WTC11 (cell line): Measurements from ENCODE around the gene TRPM4. TPM values are rescaled to one million over a fixed set of nuclear protein-coding genes. Genes with fewer than 3 reads are reported as not detected.
"Not testable (repeated sequence)": the region's sequence is repeated elsewhere in the genome, so short reads cannot be mapped to it uniquely, and the experiment has no call there.

Experiments used
- ATAC-seq: fragments of 200-7000 bp; cut with Tn5 transposase; 2 replicates; pipeline ENCODE4 v1.10.0; 2021; ENCODE audit warnings: mild to moderate bottlenecking, moderate library complexity
- CTCF ChIA-PET: fragments of 300-600 bp; sonication (Branson Sonifier 250); formaldehyde crosslinking; loops from one replicate; lab custom pipeline; 2021; ENCODE audit warnings: antibody characterized with exemption; lab: Charles Lee
- POLR2A ChIA-PET: fragments of 350-600 bp; sonication (Branson Sonifier 250); formaldehyde crosslinking; loops from one replicate; lab custom pipeline; 2021; ENCODE audit warnings: antibody characterized with exemption; lab: Charles Lee
- DNase-seq: peaks from one replicate; pipeline ENCODE4 v3.0.0; 2021; ENCODE audit warnings: low spot score
- H3K27ac Mint-ChIP-seq: 2 replicates; pipeline ENCODE4 v1.8.0; 2021; ENCODE audit warnings: mixed read lengths
- H3K27me3 Mint-ChIP-seq: 2 replicates; pipeline ENCODE4 v1.8.0; 2021; ENCODE audit warnings: low read depth, mild to moderate bottlenecking, moderate library complexity, mixed read lengths
- H3K36me3 Mint-ChIP-seq: 2 replicates; pipeline ENCODE4 v1.8.0; 2021; ENCODE audit warnings: mixed read lengths
- H3K4me1 Mint-ChIP-seq: 2 replicates; pipeline ENCODE4 v1.8.0; 2022; ENCODE audit warnings: mixed read lengths
- H3K4me3 Mint-ChIP-seq: 2 replicates; pipeline ENCODE4 v1.8.0; 2021; ENCODE audit warnings: mild to moderate bottlenecking, moderate library complexity, mixed read lengths
- H3K9me3 Mint-ChIP-seq: 2 replicates; pipeline ENCODE4 v1.8.0; 2021; ENCODE audit warnings: mixed read lengths
- ARID4B ChIP-seq: sonication (generic); formaldehyde crosslinking; IDR thresholded peaks from 2 replicates; pipeline ENCODE4 v1.8.0; 2023; ENCODE audit warnings: missing genetic modification reagents, mild to moderate bottlenecking, borderline replicate concordance
- FOXP4 ChIP-seq: sonication (generic); formaldehyde crosslinking; IDR thresholded peaks from 2 replicates; pipeline ENCODE4 v1.8.0; 2022; ENCODE audit warnings: mild to moderate bottlenecking, missing genetic modification reagents
- IRF1 ChIP-seq: sonication (generic); formaldehyde crosslinking; IDR thresholded peaks from 2 replicates; pipeline ENCODE4 v1.8.0; 2023; ENCODE audit warnings: missing genetic modification reagents
- PRDM15 ChIP-seq: sonication (generic); formaldehyde crosslinking; IDR thresholded peaks from 2 replicates; pipeline ENCODE4 v1.8.0; 2022; ENCODE audit warnings: missing genetic modification reagents
- SMAD4 ChIP-seq: sonication (generic); formaldehyde crosslinking; IDR thresholded peaks from 2 replicates; pipeline ENCODE4 v1.8.0; 2022; ENCODE audit warnings: mild to moderate bottlenecking, missing genetic modification reagents
- SP1 ChIP-seq: sonication (generic); formaldehyde crosslinking; conservative IDR thresholded peaks from 2 replicates; pipeline ENCODE4 v1.8.1; 2022; ENCODE audit warnings: missing genetic modification reagents
- ZNF138 ChIP-seq: sonication (generic); formaldehyde crosslinking; conservative IDR thresholded peaks from 2 replicates; pipeline ENCODE4 v1.8.1; 2022; ENCODE audit warnings: mild to moderate bottlenecking, moderate library complexity, missing genetic modification reagents
- total RNA-seq: library from RNA; stranded (reverse); gene quantifications from 3 replicates; pipeline ENCODE4 v1.2.3, GENCODE V29; 2021

TRPM4 gene
- total RNA-seq, 1 experiment from 2014 or later, result 15.5 TPM

- ChIA-PET CTCF (interaction anchor here (1.0 to 2.7 kb wide), 8 partner anchors 14 to 121 kb away, joined by 4 to 18 read pairs (median 9); no protein-coding TSS in a partner anchor), POLR2A (interaction anchor here (1.1 to 1.2 kb wide), 2 partner anchors 25 to 28 kb away, joined by 3 to 4 read pairs; no protein-coding TSS in a partner anchor)
- DNase-seq, result no peak
- no peak overlapping the region for H3K27ac Mint-ChIP-seq
- H3K4me3 Mint-ChIP-seq, result peak overlapping the region; percentile 58
- H3K36me3 Mint-ChIP-seq, result no peaks in the 10 kb centered on the region
- TF ChIP-seq ZNF138 (no peak), ARID4B (CRISPR knock-in tag) (no peak)
- peaks cover 16% of the 10 kb centered on the region for H3K4me1 Mint-ChIP-seq
- peaks cover 67% of the 10 kb centered on the region for H3K27me3 Mint-ChIP-seq
- ATAC-seq, result no peak
- H3K9me3 Mint-ChIP-seq, result no peaks in the 10 kb centered on the region
These were observed 36.7 kb upstream of the TRPM4 start for GRCh38 chr19:49120868-49121267.

GRCh38 chr19:49121841-49122240 is 35.8 kb upstream of the TRPM4 start:
- Mint-ChIP-seq H3K27me3 (peaks cover 65% of the 10 kb centered on the region), H3K4me1 (peaks cover 16% of the 10 kb centered on the region)
- H3K4me3 Mint-ChIP-seq, H3K36me3 Mint-ChIP-seq, DNase-seq, H3K9me3 Mint-ChIP-seq, ATAC-seq, H3K27ac Mint-ChIP-seq: not testable (repeated sequence)
- ChIA-PET CTCF (interaction anchor here (1.0 to 2.7 kb wide), 4 partner anchors 24 to 122 kb away, joined by 4 to 18 read pairs (median 10); no protein-coding TSS in a partner anchor), POLR2A (interaction anchor here (0.7 kb wide), 1 partner anchor 82 kb away, joined by 3 read pairs; no protein-coding TSS in a partner anchor)

- H3K9me3 Mint-ChIP-seq, H3K27ac Mint-ChIP-seq, ATAC-seq, H3K4me3 Mint-ChIP-seq, DNase-seq, H3K36me3 Mint-ChIP-seq: not testable (repeated sequence)
- ChIA-PET POLR2A (interaction anchor here (0.6 kb wide), 1 partner anchor 216 kb away, joined by 6 read pairs; no protein-coding TSS in a partner anchor), CTCF (interaction anchor here (0.8 kb wide), 1 partner anchor 102 kb away, joined by 5 read pairs; no protein-coding TSS in a partner anchor)
- peaks cover 71% of the 10 kb centered on the region for H3K27me3 Mint-ChIP-seq
- H3K4me1 Mint-ChIP-seq, result peaks cover 14% of the 10 kb centered on the region
These were observed 34.3 kb upstream of the TRPM4 start for GRCh38 chr19:49123285-49123684.

GRCh38 chr19:49125025-49125731 is 32.4 kb upstream of the TRPM4 start:
- Mint-ChIP-seq H3K27ac (peak overlapping the region; percentile 63; the same call in 1 of the 2 replicates), H3K36me3 (no peaks in the 10 kb centered on the region), H3K4me1 (peaks cover 26% of the 10 kb centered on the region), H3K9me3 (no peaks in the 10 kb centered on the region), H3K27me3 (peaks cover 80% of the 10 kb centered on the region), H3K4me3 (peak overlapping the region; percentile 66)
- ChIA-PET POLR2A (interaction anchor here (0.6 to 1.4 kb wide), 5 partner anchors 11 to 419 kb away, joined by 3 to 7 read pairs (median 4); partner anchors contain the start of gene LIN7B), CTCF (interaction anchor here (0.5 to 2.2 kb wide), 15 partner anchors 11 to 694 kb away, joined by 3 to 26 read pairs (median 5); partner anchors contain the start of genes GYS1, LIN7B and RUVBL2)
- DNase-seq (peak; percentile 77), ATAC-seq (peak; percentile 35)
- TF ChIP-seq FOXP4 (CRISPR knock-in tag), result 0 out of 2 replicates have a peak, but pooled peaks have one; percentile 31
- TF ChIP-seq SMAD4 (CRISPR knock-in tag), result no peak
- TF ChIP-seq PRDM15 (CRISPR knock-in tag), result peak; percentile 89
- TF ChIP-seq SP1 (CRISPR knock-in tag), result peak; percentile 24; the same call in 1 of the 2 replicates
- no peak for TF ChIP-seq IRF1 (CRISPR knock-in tag)
